H9 (cell line): ENCODE data around the gene ADAMTS15. TPM values are rescaled to one million over a fixed set of nuclear protein-coding genes. Genes with fewer than 3 reads are reported as not detected.

Source experiments
- DNase-seq: peaks from one replicate; pipeline ENCODE4 v3.0.0-alpha.2; 2017
- H2AFZ ChIP-seq: one replicate; pipeline ENCODE4 v1.6.1; 2013; ENCODE audit warnings: mild to moderate bottlenecking, low read length, control low read depth, moderate library complexity
- H2AK5ac ChIP-seq: 2 replicates; pipeline ENCODE4 v1.6.1; 2013; ENCODE audit warnings: low read length, control low read depth, mixed read lengths; ENCODE audit not compliant: insufficient read length
- H2BK120ac ChIP-seq: one replicate; pipeline ENCODE4 v1.6.1; 2013; ENCODE audit warnings: low read depth, mild to moderate bottlenecking, low read length, control low read depth, inconsistent platforms; ENCODE audit not compliant: poor library complexity, severe bottlenecking
- H2BK12ac ChIP-seq: 2 replicates; pipeline ENCODE4 v1.6.1; 2013; ENCODE audit warnings: low read length, control low read depth, mixed read lengths, low read depth; ENCODE audit not compliant: insufficient read length
- H2BK15ac ChIP-seq: 2 replicates; pipeline ENCODE4 v1.6.1; 2013; ENCODE audit warnings: low read depth, low read length, control low read depth
- H2BK20ac ChIP-seq: one replicate; pipeline ENCODE4 v1.6.1; 2013; ENCODE audit warnings: low read depth, mild to moderate bottlenecking, low read length, control low read depth, inconsistent platforms; ENCODE audit not compliant: poor library complexity, severe bottlenecking
- H2BK5ac ChIP-seq: 2 replicates; pipeline ENCODE4 v1.6.1; 2013; ENCODE audit warnings: low read length, control low read depth, mixed read lengths; ENCODE audit not compliant: insufficient read length
- H3K14ac ChIP-seq: 2 replicates; pipeline ENCODE4 v1.6.1; 2013; ENCODE audit warnings: low read length, control low read depth; ENCODE audit not compliant: insufficient read depth
- H3K18ac ChIP-seq: 2 replicates; pipeline ENCODE4 v1.6.1; 2013; ENCODE audit warnings: low read depth, mild to moderate bottlenecking, mixed read lengths, low read length, control low read depth; ENCODE audit not compliant: insufficient read length
- H3K23ac ChIP-seq: 2 replicates; pipeline ENCODE4 v1.6.1; 2013; ENCODE audit warnings: low read length, control low read depth, mixed read lengths, low read depth; ENCODE audit not compliant: insufficient read length
- H3K23me2 ChIP-seq: 2 replicates; pipeline ENCODE4 v1.6.1; 2013; ENCODE audit warnings: low read depth, mild to moderate bottlenecking, mixed read lengths, low read length, control low read depth; ENCODE audit not compliant: insufficient read length, poor library complexity, severe bottlenecking
- H3K27ac ChIP-seq: 2 replicates; pipeline ENCODE4 v1.5.1; 2013; ENCODE audit warnings: low read length, control low read depth, mixed read lengths, low read depth; ENCODE audit not compliant: insufficient read length
- H3K27me3 ChIP-seq: 2 replicates; pipeline ENCODE4 v1.6.1; 2013; ENCODE audit warnings: low read length, control low read depth, inconsistent platforms; ENCODE audit not compliant: insufficient read depth
- H3K4ac ChIP-seq: 2 replicates; pipeline ENCODE4 v1.6.1; 2013; ENCODE audit warnings: low read depth, mild to moderate bottlenecking, control low read depth, inconsistent platforms, low read length, moderate library complexity
- H3K4me1 ChIP-seq: 2 replicates; pipeline ENCODE4 v1.6.1; 2013; ENCODE audit warnings: low read length, control low read depth, inconsistent platforms; ENCODE audit not compliant: insufficient read depth
- H3K4me2 ChIP-seq: 2 replicates; pipeline ENCODE4 v1.6.1; 2013; ENCODE audit warnings: low read length, control low read depth, mixed read lengths; ENCODE audit not compliant: insufficient read length, insufficient read depth
- H3K56ac ChIP-seq: 2 replicates; pipeline ENCODE4 v1.6.1; 2013; ENCODE audit warnings: low read depth, mild to moderate bottlenecking, mixed read lengths, low read length, control low read depth; ENCODE audit not compliant: insufficient read length
- H3K79me1 ChIP-seq: 2 replicates; pipeline ENCODE4 v1.6.1; 2013; ENCODE audit warnings: low read depth, mild to moderate bottlenecking, moderate library complexity, low read length, control low read depth, inconsistent platforms; ENCODE audit not compliant: insufficient read depth, poor library complexity, severe bottlenecking
- H3K79me2 ChIP-seq: 2 replicates; pipeline ENCODE4 v1.6.1; 2013; ENCODE audit warnings: low read length, control low read depth, inconsistent platforms; ENCODE audit not compliant: insufficient read depth
- H3K9ac ChIP-seq: 2 replicates; pipeline ENCODE4 v1.6.1; 2013; ENCODE audit warnings: low read length, control low read depth, mixed read lengths; ENCODE audit not compliant: insufficient read length; ENCODE audit errors: extremely low read depth
- H3K9me3 ChIP-seq: one replicate; pipeline ENCODE4 v1.6.1; 2013; ENCODE audit warnings: low read depth, low read length, inconsistent platforms; ENCODE audit not compliant: control insufficient read depth
- H3T11ph ChIP-seq: one replicate; pipeline ENCODE4 v1.6.1; 2013; ENCODE audit warnings: mild to moderate bottlenecking, low read length, control low read depth, inconsistent platforms
- H4K20me1 ChIP-seq: one replicate; pipeline ENCODE4 v1.6.1; 2013; ENCODE audit not compliant: control insufficient read depth, insufficient read length, insufficient read depth
- H4K5ac ChIP-seq: 2 replicates; pipeline ENCODE4 v1.6.1; 2013; ENCODE audit warnings: low read depth, mild to moderate bottlenecking, mixed read lengths, low read length, control low read depth; ENCODE audit not compliant: insufficient read length
- H4K8ac ChIP-seq: replicated peaks from 2 replicates; pipeline ENCODE4 v1.6.1; 2013; ENCODE audit warnings: low read length, control low read depth, mixed read lengths, low read depth; ENCODE audit not compliant: insufficient read length
- H4K91ac ChIP-seq: 2 replicates; pipeline ENCODE4 v1.6.1; 2013; ENCODE audit warnings: low read depth, mild to moderate bottlenecking, moderate library complexity, mixed read lengths, low read length, control low read depth; ENCODE audit not compliant: insufficient read length
- H3K27ac Mint-ChIP-seq, 3 experiments: 2 replicates in 2 of 3; 3 replicates in 1 of 3; pipeline ENCODE4 v1.8.0; 2020 to 2021; ENCODE audit warnings: mixed read lengths in 3 of 3, mild to moderate bottlenecking in 1 of 3, moderate library complexity in 1 of 3
- H3K27me3 Mint-ChIP-seq: 2 replicates; pipeline ENCODE4 v1.8.0; 2021; ENCODE audit warnings: low read depth, mild to moderate bottlenecking, moderate library complexity, mixed read lengths
- H3K36me3 Mint-ChIP-seq, 3 experiments: 2 replicates in 2 of 3; 3 replicates in 1 of 3; pipeline ENCODE4 v1.8.0; 2020 to 2021; ENCODE audit warnings: low read depth in 3 of 3, mixed read lengths in 3 of 3; ENCODE audit not compliant: insufficient read depth in 1 of 3
- H3K4me1 Mint-ChIP-seq, 2 experiments: 2 replicates each; pipeline ENCODE4 v1.8.0; 2020; ENCODE audit warnings: mixed read lengths in 2 of 2
- H3K4me3 Mint-ChIP-seq, 2 experiments: 2 replicates in 1 of 2; 3 replicates in 1 of 2; pipeline ENCODE4 v1.8.0; 2020 to 2021; ENCODE audit warnings: mild to moderate bottlenecking in 2 of 2, mixed read lengths in 2 of 2, moderate library complexity in 1 of 2
- H3K9me3 Mint-ChIP-seq, 2 experiments: 2 replicates in 1 of 2; 3 replicates in 1 of 2; pipeline ENCODE4 v1.8.0; 2020; ENCODE audit warnings: mild to moderate bottlenecking in 2 of 2, mixed read lengths in 2 of 2, moderate library complexity in 1 of 2
- CTCF ChIP-seq: fragments of 200-600 bp; sonication (generic); conservative IDR thresholded peaks from 3 replicates; pipeline ENCODE4 v1.8.0; 2021; ENCODE audit warnings: antibody characterized with exemption, mild to moderate bottlenecking
- WGBS: extraction: QIAGEN DNeasy Blood & Tissue Kit; methylation state at CpG from one replicate; pipeline ENCODE4 v1.1.7; 2013; ENCODE audit warnings: missing lambda C conversion rate, low lambda C conversion rate, mixed read lengths; ENCODE audit not compliant: insufficient read length; ENCODE audit errors: extremely low coverage; 5-methylcytosine and 5-hydroxymethylcytosine counted together
- total RNA-seq: library from RNA; stranded (reverse); gene quantifications from 2 replicates; pipeline ENCODE4 v1.2.1, GENCODE V29; 2021

ADAMTS15 gene
- total RNA-seq, 1 experiment from 2014 or later = 1.3 TPM

- no peak overlapping the region for H3K56ac ChIP-seq
- Mint-ChIP-seq H3K9me3 (no peaks in the 10 kb centered on the region), H3K36me3 (no peaks in the 10 kb centered on the region), H3K4me1 (peaks cover 3 to 4% of the 10 kb centered on the region in 2 experiments; a peak in 2 of 4 replicates), H3K4me3 (no peak overlapping the region), H3K27me3 (no peaks in the 10 kb centered on the region; the same call in 1 of the 2 replicates), H3K27ac (peak overlapping the region in 1 of 3 experiments; percentile 63; a peak in 1 of 7 replicates)
- no peak overlapping the region for H2BK15ac ChIP-seq
- WGBS = no CpG with 5 or more reads among the region's 10 CpGs
- no peak overlapping the region for H3K18ac ChIP-seq
- H3K9ac ChIP-seq = no peak overlapping the region
- no peak for TF ChIP-seq CTCF
- no peak overlapping the region for H4K91ac ChIP-seq
- H2BK12ac ChIP-seq = no peak overlapping the region
- H3K14ac ChIP-seq = no peak overlapping the region
- no peak overlapping the region for H3K23ac ChIP-seq
- no peak overlapping the region for H4K5ac ChIP-seq
- H2BK20ac ChIP-seq = no peak overlapping the region
- H4K20me1 ChIP-seq = no peaks in the 10 kb centered on the region
- H3K4me1 ChIP-seq = no peaks in the 10 kb centered on the region; the same call in 1 of the 2 replicates
- no peak overlapping the region for H2BK120ac ChIP-seq
- H3T11ph ChIP-seq = no peak overlapping the region
- H3K79me2 ChIP-seq = no peaks in the 10 kb centered on the region
- no peaks in the 10 kb centered on the region for H3K27me3 ChIP-seq
- no peak overlapping the region for H2AK5ac ChIP-seq
- H3K79me1 ChIP-seq = no peaks in the 10 kb centered on the region
- no peak overlapping the region for H3K4ac ChIP-seq
- no peaks in the 10 kb centered on the region for H3K9me3 ChIP-seq
- H2BK5ac ChIP-seq = no peak overlapping the region
- H3K4me2 ChIP-seq = no peak overlapping the region
- H3K23me2 ChIP-seq = no peaks in the 10 kb centered on the region
- H2AFZ ChIP-seq = no peak overlapping the region
- no peak overlapping the region for H3K27ac ChIP-seq
- H4K8ac ChIP-seq = no peak overlapping the region
- no peak for DNase-seq
Measured at GRCh38 chr11:130475426-130476053, 27.1 kb downstream of the ADAMTS15 start.
